Neural progenitor cell (in vitro differentiated cells): Measurements from ENCODE around the gene AGTRAP. TPM values are rescaled to one million over a fixed set of nuclear protein-coding genes. Genes with fewer than 3 reads are reported as not detected.
A peak's percentile ranks its signal among the peaks of the same experiment; 100 is the strongest.

Source experiments
- DNase-seq: peaks from one replicate; pipeline ENCODE4 v3.0.0-alpha.2; 2016; ENCODE audit warnings: low spot score
- H2AFZ ChIP-seq: fragments of 200-600 bp; sonication (generic); replicated peaks from 2 replicates; pipeline ENCODE4 v1.6.1; 2016; ENCODE audit warnings: antibody characterized with exemption
- H3F3A ChIP-seq: fragments of 200-600 bp; sonication (generic); 2 replicates; pipeline ENCODE4 v1.6.1; 2016; ENCODE audit warnings: antibody characterized with exemption, low read depth
- H3K27ac ChIP-seq: fragments of 200-600 bp; sonication (generic); 2 replicates; pipeline ENCODE4 v1.5.1; 2016; ENCODE audit warnings: mild to moderate bottlenecking
- H3K27me3 ChIP-seq: fragments of 200-600 bp; sonication (generic); 2 replicates; pipeline ENCODE4 v1.6.1; 2016; ENCODE audit warnings: mild to moderate bottlenecking, moderate library complexity
- H3K36me3 ChIP-seq: fragments of 200-600 bp; sonication (generic); 2 replicates; pipeline ENCODE4 v1.5.1; 2016
- H3K4me1 ChIP-seq: fragments of 200-600 bp; sonication (generic); 2 replicates; pipeline ENCODE4 v1.6.1; 2016; ENCODE audit warnings: mixed run types
- H3K4me2 ChIP-seq: fragments of 200-600 bp; sonication (generic); 2 replicates; pipeline ENCODE4 v1.6.1; 2016
- H3K4me3 ChIP-seq: fragments of 200-600 bp; sonication (generic); 2 replicates; pipeline ENCODE4 v1.5.1; 2016
- H3K79me2 ChIP-seq: fragments of 200-600 bp; sonication (generic); 2 replicates; pipeline ENCODE4 v1.6.1; 2016; ENCODE audit warnings: low read depth
- H3K9ac ChIP-seq: fragments of 200-600 bp; sonication (generic); 2 replicates; pipeline ENCODE4 v1.6.1; 2016
- H3K9me3 ChIP-seq: fragments of 200-600 bp; sonication (generic); 2 replicates; pipeline ENCODE4 v1.5.1; 2016; ENCODE audit warnings: low read depth
- H4K20me1 ChIP-seq: fragments of 200-600 bp; sonication (generic); 2 replicates; pipeline ENCODE4 v1.6.1; 2016; ENCODE audit warnings: low read depth
- H3K27ac Mint-ChIP-seq: 3 replicates; pipeline ENCODE4 v1.8.0; 2021; ENCODE audit warnings: mixed read lengths
- H3K27me3 Mint-ChIP-seq: 2 replicates; pipeline ENCODE4 v1.8.0; 2022; ENCODE audit warnings: low read depth, mild to moderate bottlenecking, inconsistent platforms, moderate library complexity, mixed read lengths; ENCODE audit not compliant: insufficient read depth
- H3K36me3 Mint-ChIP-seq: 3 replicates; pipeline ENCODE4 v1.8.0; 2021; ENCODE audit warnings: mixed read lengths
- H3K4me1 Mint-ChIP-seq: 3 replicates; pipeline ENCODE4 v1.8.0; 2021; ENCODE audit warnings: mixed read lengths
- H3K4me3 Mint-ChIP-seq: 3 replicates; pipeline ENCODE4 v1.8.0; 2021; ENCODE audit warnings: mild to moderate bottlenecking, moderate library complexity, mixed read lengths
- H3K9me3 Mint-ChIP-seq: 3 replicates; pipeline ENCODE4 v1.8.0; 2020; ENCODE audit warnings: mixed read lengths
- EZH2 ChIP-seq: fragments of 200-600 bp; sonication (generic); IDR thresholded peaks from 2 replicates; pipeline ENCODE4 v1.6.1; 2017; ENCODE audit warnings: antibody characterized with exemption, mild to moderate bottlenecking, moderate library complexity
- EZH2phosphoT487 ChIP-seq: fragments of 200-600 bp; sonication (generic); IDR thresholded peaks from 2 replicates; pipeline ENCODE4 v1.6.1; 2017; ENCODE audit warnings: antibody characterized with exemption
- total RNA-seq: library from RNA; depleted of rRNA; stranded (reverse); fragments of >200 nt; gene quantifications from 2 replicates; pipeline ENCODE4 v1.2.3, GENCODE V29; 2015; ENCODE audit warnings: low replicate concordance
- TF ChIP-seq, protein P1 (sequence below): fragments of 200-600 bp; sonication (generic); IDR thresholded peaks from 2 replicates; pipeline ENCODE4 v1.5.1; 2017; ENCODE audit warnings: antibody characterized with exemption, mild to moderate bottlenecking

AGTRAP gene
- total RNA-seq, 1 donor from 2014 or later = 12.4 TPM

DNA sequence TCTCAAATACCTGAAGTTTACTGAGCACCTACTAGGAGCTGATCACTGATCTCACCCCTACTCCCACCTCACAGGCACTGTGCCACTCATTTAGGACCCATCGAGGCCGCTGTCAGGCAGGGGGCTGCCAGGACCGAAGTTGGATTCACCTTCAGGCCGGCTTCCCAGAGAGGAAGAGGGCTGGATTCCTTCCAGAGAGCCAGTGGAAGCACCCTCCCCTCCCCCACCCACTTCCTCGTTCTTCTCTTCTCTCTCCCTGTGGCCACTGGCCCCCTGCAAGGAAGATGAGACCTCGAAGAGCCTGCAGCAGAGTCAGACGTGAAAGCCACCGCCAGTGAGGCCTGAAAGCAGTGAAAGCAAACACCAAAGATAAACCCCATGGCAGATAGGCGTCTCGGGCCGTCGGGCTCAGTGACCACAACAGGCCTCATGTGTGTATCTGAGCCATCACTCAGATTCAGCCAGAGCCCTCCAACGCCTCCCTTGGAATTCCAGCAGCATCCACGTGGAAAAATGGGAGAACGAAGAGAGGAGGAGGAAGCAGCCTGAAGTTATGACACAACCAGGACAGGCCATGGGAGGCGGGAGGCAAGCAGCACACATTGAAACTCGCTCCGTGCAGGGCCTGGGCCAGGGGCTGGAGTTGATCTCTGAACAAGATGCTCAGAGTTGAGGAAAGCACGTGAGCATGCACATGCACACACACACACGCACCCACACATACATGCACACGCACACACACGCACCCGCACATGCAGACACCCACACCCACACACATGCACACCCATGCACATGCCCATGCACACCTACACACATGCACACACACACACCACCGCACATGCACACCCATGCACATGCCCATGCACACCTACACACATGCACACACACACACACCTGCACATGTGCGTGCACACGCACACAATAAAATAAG, 6.2 kb upstream of the AGTRAP start:
- DNase-seq = no peak
- peaks cover 46% of the 10 kb centered on the region for H3K4me1 Mint-ChIP-seq
- peaks cover 15% of the 10 kb centered on the region for H3K27me3 Mint-ChIP-seq
- H3K79me2 ChIP-seq = no peaks in the 10 kb centered on the region
- no peak overlapping the region for H3K4me3 ChIP-seq
- peak overlapping the region; percentile 60 for H3K4me3 Mint-ChIP-seq
- no peaks in the 10 kb centered on the region for H3K36me3 Mint-ChIP-seq
- H4K20me1 ChIP-seq = no peaks in the 10 kb centered on the region
- H3K36me3 ChIP-seq = no peaks in the 10 kb centered on the region
- peak overlapping the region; percentile 85 for H3K27ac Mint-ChIP-seq
- H2AFZ ChIP-seq = no peak overlapping the region
- TF ChIP-seq EZH2phosphoT487 (no peak), EZH2 (no peak)
- TF ChIP-seq, protein P1, sequence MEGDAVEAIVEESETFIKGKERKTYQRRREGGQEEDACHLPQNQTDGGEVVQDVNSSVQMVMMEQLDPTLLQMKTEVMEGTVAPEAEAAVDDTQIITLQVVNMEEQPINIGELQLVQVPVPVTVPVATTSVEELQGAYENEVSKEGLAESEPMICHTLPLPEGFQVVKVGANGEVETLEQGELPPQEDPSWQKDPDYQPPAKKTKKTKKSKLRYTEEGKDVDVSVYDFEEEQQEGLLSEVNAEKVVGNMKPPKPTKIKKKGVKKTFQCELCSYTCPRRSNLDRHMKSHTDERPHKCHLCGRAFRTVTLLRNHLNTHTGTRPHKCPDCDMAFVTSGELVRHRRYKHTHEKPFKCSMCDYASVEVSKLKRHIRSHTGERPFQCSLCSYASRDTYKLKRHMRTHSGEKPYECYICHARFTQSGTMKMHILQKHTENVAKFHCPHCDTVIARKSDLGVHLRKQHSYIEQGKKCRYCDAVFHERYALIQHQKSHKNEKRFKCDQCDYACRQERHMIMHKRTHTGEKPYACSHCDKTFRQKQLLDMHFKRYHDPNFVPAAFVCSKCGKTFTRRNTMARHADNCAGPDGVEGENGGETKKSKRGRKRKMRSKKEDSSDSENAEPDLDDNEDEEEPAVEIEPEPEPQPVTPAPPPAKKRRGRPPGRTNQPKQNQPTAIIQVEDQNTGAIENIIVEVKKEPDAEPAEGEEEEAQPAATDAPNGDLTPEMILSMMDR = no peak
- peaks cover 20% of the 10 kb centered on the region for H3F3A ChIP-seq
- H3K9me3 ChIP-seq = no peaks in the 10 kb centered on the region
- no peak overlapping the region for H3K9ac ChIP-seq
- H3K27me3 ChIP-seq = no peaks in the 10 kb centered on the region
- no peak overlapping the region for H3K4me2 ChIP-seq
- no peaks in the 10 kb centered on the region for H3K9me3 Mint-ChIP-seq
- H3K4me1 ChIP-seq = peaks cover 21% of the 10 kb centered on the region
- H3K27ac ChIP-seq = no peak overlapping the region

DNA sequence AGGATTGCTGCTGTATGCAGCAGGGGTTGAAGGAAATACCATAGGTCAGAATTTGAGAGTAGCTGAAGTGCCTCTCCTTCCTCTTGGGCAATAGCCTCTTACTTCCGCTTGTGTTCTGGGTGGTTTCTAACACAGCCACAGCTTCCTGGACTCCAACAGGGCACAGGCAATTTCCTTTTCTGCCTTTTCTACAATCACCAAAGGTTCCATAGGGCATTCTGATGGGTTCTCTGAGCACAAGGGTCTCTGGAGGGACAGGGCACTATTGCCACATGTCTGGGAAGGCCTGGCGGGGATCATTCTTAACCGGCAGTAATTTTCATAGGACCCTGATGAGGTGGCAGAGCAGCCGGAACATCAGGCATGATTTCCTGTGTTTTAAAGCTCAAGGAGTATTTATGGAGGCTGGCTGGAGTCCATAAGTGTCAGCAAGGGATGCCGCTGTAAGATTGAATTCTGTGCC, 5.5 kb upstream of the AGTRAP start:
- peak overlapping the region; percentile 85 for H3K27ac Mint-ChIP-seq
- no peak overlapping the region for H3K27ac ChIP-seq

DNA sequence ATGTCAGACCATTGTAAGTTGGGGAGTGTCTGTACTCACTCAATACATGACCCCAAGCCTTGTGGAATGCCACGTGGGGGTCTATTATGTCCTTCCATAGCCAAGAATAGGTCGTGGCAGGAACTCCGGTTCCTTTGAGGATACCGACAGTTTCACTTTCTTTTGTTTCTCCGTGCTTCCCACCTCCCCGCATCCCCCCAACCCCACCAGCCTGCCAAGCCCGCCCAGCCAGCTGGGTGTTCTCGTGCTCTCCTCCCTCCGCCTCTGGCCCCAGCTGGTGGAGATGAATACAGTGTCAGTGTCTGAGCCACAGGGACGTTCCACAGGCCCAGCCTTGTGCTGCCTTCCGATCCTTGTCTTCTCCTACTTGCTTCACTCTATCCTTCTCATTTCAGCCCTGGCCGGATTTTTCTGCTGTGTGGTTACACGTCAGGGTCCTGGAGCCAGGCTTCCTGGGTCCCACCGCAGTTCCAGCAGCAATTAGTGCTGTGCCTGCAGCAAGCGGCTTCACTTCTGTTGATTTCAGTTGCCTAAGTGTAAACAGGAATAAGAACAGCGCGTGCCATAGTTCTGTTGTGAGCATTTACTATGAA, 4.1 kb upstream of the AGTRAP start:
- Histone ChIP-seq H2AFZ (peak overlapping the region; percentile 91), H3K9me3 (no peaks in the 10 kb centered on the region), H3K27me3 (no peaks in the 10 kb centered on the region), H3F3A (peaks cover 24% of the 10 kb centered on the region), H3K36me3 (no peaks in the 10 kb centered on the region), H3K4me2 (peak overlapping the region; percentile 70), H3K4me3 (no peak overlapping the region), H3K4me1 (peaks cover 14% of the 10 kb centered on the region), H3K79me2 (no peaks in the 10 kb centered on the region), H4K20me1 (no peaks in the 10 kb centered on the region), H3K27ac (no peak overlapping the region), H3K9ac (no peak overlapping the region)
- Mint-ChIP-seq H3K27ac (peak overlapping the region; percentile 98), H3K4me3 (peak overlapping the region; percentile 74), H3K27me3 (peaks cover 9% of the 10 kb centered on the region), H3K9me3 (no peaks in the 10 kb centered on the region), H3K4me1 (peaks cover 48% of the 10 kb centered on the region), H3K36me3 (no peaks in the 10 kb centered on the region)
- DNase-seq = peak; percentile 71
- TF ChIP-seq EZH2 = no peak
- TF ChIP-seq EZH2phosphoT487 = no peak
- TF ChIP-seq, protein P1 = no peak

More for the DNA sequence above, 5.5 kb upstream of the AGTRAP start:
- TF ChIP-seq EZH2 = no peak
- TF ChIP-seq, protein P1 = no peak
- no peak for TF ChIP-seq EZH2phosphoT487
- no peak overlapping the region for H3K9ac ChIP-seq
- Mint-ChIP-seq H3K27me3 (peaks cover 13% of the 10 kb centered on the region), H3K4me1 (peaks cover 48% of the 10 kb centered on the region), H3K9me3 (no peaks in the 10 kb centered on the region), H3K36me3 (no peaks in the 10 kb centered on the region), H3K4me3 (peak overlapping the region; percentile 60)
- DNase-seq = no peak
- H3K79me2 ChIP-seq = no peaks in the 10 kb centered on the region
- no peaks in the 10 kb centered on the region for H4K20me1 ChIP-seq
- H3K4me2 ChIP-seq = no peak overlapping the region
- H3K36me3 ChIP-seq = no peaks in the 10 kb centered on the region
- no peaks in the 10 kb centered on the region for H3K9me3 ChIP-seq
- H3K27me3 ChIP-seq = no peaks in the 10 kb centered on the region
- H2AFZ ChIP-seq = no peak overlapping the region
- H3K4me1 ChIP-seq = peaks cover 17% of the 10 kb centered on the region
- peaks cover 20% of the 10 kb centered on the region for H3F3A ChIP-seq
- no peak overlapping the region for H3K4me3 ChIP-seq
